ENCODE measurements around the gene SLC5A9.

SLC5A9 gene

DNA sequence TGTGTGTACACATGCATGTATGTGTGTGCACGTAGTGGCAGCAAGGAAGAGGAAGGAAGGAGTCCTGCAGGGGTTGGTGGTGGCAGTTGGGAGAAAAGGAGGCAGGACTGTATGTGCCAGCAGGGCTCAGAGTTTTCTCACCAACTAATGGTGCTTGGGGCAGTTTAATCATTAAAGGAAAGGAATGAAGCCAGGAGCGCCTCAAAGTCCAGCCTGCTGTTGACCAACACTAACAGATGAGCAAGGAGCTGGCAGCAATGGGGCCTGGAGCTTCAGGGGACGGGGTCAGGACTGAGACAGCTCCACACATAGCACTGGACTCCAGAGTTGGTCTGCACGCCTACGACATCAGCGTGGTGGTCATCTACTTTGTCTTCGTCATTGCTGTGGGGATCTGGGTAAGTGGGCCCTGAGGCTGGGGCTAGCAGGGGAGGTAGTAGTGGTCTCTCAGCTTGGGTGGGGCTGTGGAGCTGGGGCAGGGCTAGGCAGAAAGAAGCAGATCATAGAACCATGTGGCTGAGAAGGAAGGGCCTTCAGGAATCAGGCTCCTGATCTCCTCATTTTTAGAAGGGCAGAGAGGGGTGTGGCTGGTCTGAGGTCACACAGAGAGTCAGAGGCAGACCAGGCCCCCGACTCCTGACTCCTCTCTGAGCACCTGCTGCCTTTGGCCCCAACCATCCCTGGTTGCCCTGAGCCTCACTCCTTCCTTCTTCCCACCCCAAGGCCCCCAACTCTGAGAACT, at the start of gene SLC5A9:
Gene SLC5A9 (plus strand): TSS at position 216 of the 742 bp plus-strand sequence. CDS start 21 bp downstream, at position 237.
- H3K4me2 ChIP-seq (ENCODE audit: low read depth, low read length, poor library complexity, severe bottlenecking): no peak within 1 kb of the TSS
- no peak for TF ChIP-seq EZH2phosphoT487 (conservative IDR thresholded peaks at IDR 0.05; ENCODE audit: low read length)
- TF ChIP-seq, protein P1, sequence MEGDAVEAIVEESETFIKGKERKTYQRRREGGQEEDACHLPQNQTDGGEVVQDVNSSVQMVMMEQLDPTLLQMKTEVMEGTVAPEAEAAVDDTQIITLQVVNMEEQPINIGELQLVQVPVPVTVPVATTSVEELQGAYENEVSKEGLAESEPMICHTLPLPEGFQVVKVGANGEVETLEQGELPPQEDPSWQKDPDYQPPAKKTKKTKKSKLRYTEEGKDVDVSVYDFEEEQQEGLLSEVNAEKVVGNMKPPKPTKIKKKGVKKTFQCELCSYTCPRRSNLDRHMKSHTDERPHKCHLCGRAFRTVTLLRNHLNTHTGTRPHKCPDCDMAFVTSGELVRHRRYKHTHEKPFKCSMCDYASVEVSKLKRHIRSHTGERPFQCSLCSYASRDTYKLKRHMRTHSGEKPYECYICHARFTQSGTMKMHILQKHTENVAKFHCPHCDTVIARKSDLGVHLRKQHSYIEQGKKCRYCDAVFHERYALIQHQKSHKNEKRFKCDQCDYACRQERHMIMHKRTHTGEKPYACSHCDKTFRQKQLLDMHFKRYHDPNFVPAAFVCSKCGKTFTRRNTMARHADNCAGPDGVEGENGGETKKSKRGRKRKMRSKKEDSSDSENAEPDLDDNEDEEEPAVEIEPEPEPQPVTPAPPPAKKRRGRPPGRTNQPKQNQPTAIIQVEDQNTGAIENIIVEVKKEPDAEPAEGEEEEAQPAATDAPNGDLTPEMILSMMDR (IDR thresholded peaks at IDR 0.05; ENCODE audit: insufficient read depth, low read length, poor library complexity, severe bottlenecking): no peak
- no peaks in the 10 kb centered on the region for H4K20me1 ChIP-seq (ENCODE audit: low read depth, low read length)
- H3K9ac ChIP-seq (ENCODE audit: low read length): no peak within 1 kb of the TSS
- H3K27ac ChIP-seq (ENCODE audit: low read depth, low read length): no peak within 1 kb of the TSS
- H3K9me2 ChIP-seq (replicated peaks; ENCODE audit: insufficient read depth, low read length): no peaks in the 10 kb centered on the region
- no peaks in the 10 kb centered on the region for H3F3A ChIP-seq (ENCODE audit: insufficient read depth)
- no peak within 1 kb of the TSS for H2AFZ ChIP-seq (ENCODE audit: low read depth, low read length, severe bottlenecking)
- no peaks in the 10 kb centered on the region for H3K79me2 ChIP-seq (ENCODE audit: insufficient read depth, low read length)
- no peaks in the 10 kb centered on the region for H3K27me3 ChIP-seq (ENCODE audit: low read length)
- no peak within 1 kb of the TSS for H3K4me3 ChIP-seq (ENCODE audit: insufficient read depth, low read length, poor library complexity, severe bottlenecking)
- no peaks in the 10 kb centered on the region for H3K36me3 ChIP-seq (ENCODE audit: low read length)
- no peaks in the 10 kb centered on the region for H3K9me3 ChIP-seq (ENCODE audit: insufficient read depth, low read length)

DNA sequence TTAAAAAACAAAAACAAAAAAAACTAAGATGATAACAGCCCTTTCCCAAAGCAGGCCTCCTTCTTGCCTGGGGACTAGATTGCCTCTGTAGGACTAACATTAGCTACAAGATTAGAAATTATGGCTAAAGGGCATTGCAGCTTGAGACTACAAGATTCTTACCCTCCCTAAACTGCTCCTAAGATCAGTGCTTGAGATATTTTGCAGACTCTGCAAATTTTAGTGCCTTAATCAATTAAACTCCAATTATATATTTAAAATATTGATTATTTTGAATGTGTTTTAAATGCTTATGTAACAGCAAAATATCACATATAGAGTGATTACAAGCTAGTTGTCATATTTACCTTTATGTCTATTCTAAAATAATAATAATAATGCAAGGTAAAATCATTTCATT, 47.4 kb upstream of the SLC5A9 start:
- no peak overlapping the region for H3K4me2 ChIP-seq (ENCODE audit: low read depth, low read length, poor library complexity, severe bottlenecking)
- H3K79me2 ChIP-seq (ENCODE audit: insufficient read depth, low read length): no peaks in the 10 kb centered on the region
- no peaks in the 10 kb centered on the region for H3K9me3 ChIP-seq (ENCODE audit: insufficient read depth, low read length)
- no peak overlapping the region for H3K27ac ChIP-seq (ENCODE audit: low read depth, low read length)
- H3K36me3 ChIP-seq (ENCODE audit: low read length): no peaks in the 10 kb centered on the region
- no peaks in the 10 kb centered on the region for H3K27me3 ChIP-seq (ENCODE audit: low read length)
- H3K9me2 ChIP-seq (replicated peaks; ENCODE audit: insufficient read depth, low read length): no peaks in the 10 kb centered on the region
- H3K9ac ChIP-seq (ENCODE audit: low read length): no peak overlapping the region
- H4K20me1 ChIP-seq (ENCODE audit: low read depth, low read length): no peaks in the 10 kb centered on the region
- no peaks in the 10 kb centered on the region for H3F3A ChIP-seq (ENCODE audit: insufficient read depth)
- H2AFZ ChIP-seq (ENCODE audit: low read depth, low read length, severe bottlenecking): no peak overlapping the region
- TF ChIP-seq, protein P1 (IDR thresholded peaks at IDR 0.05; ENCODE audit: insufficient read depth, low read length, poor library complexity, severe bottlenecking): no peak
- TF ChIP-seq EZH2phosphoT487 (conservative IDR thresholded peaks at IDR 0.05; ENCODE audit: low read length): no peak
- no peak overlapping the region for H3K4me3 ChIP-seq (ENCODE audit: insufficient read depth, low read length, poor library complexity, severe bottlenecking)

DNA sequence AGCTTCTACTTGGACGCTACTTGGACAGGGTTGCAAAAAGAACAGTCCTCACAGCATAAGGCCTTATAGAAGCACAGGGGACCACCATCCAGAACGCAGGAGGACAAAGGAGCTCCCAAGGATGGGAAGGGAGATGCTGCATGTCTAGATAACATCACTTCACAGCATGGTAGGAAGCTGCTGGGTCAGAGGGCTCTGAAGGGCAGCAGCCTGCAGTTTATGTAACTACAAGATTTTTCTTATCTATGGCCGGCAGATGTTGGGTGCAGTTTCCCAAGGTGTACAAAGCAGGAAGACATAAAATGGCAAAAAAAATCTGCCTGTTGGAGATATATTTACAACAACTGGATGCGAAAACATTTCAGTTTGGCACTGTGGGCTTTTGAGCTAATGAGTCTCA, 45.3 kb upstream of the SLC5A9 start:
- Histone ChIP-seq H3K27ac (ENCODE audit: low read depth, low read length) (no peak overlapping the region), H3K79me2 (ENCODE audit: insufficient read depth, low read length) (no peaks in the 10 kb centered on the region), H3F3A (ENCODE audit: insufficient read depth) (no peaks in the 10 kb centered on the region), H4K20me1 (ENCODE audit: low read depth, low read length) (no peaks in the 10 kb centered on the region), H3K27me3 (ENCODE audit: low read length) (no peaks in the 10 kb centered on the region), H3K9me2 (replicated peaks; ENCODE audit: insufficient read depth, low read length) (no peaks in the 10 kb centered on the region), H2AFZ (ENCODE audit: low read depth, low read length, severe bottlenecking) (no peak overlapping the region), H3K36me3 (ENCODE audit: low read length) (no peaks in the 10 kb centered on the region), H3K9ac (ENCODE audit: low read length) (no peak overlapping the region), H3K9me3 (ENCODE audit: insufficient read depth, low read length) (no peaks in the 10 kb centered on the region), H3K4me2 (ENCODE audit: low read depth, low read length, poor library complexity, severe bottlenecking) (no peak overlapping the region), H3K4me3 (ENCODE audit: insufficient read depth, low read length, poor library complexity, severe bottlenecking) (no peak overlapping the region)
- TF ChIP-seq EZH2phosphoT487 (conservative IDR thresholded peaks at IDR 0.05; ENCODE audit: low read length): no peak
- TF ChIP-seq, protein P1 (IDR thresholded peaks at IDR 0.05; ENCODE audit: insufficient read depth, low read length, poor library complexity, severe bottlenecking): no peak
